OCI-M1 (cell line): ENCODE results near the gene KLHL33.
"Not testable (repeated sequence)": the region's sequence is repeated elsewhere in the genome, so short reads cannot be mapped to it uniquely, and the experiment has no call there.

ENCODE experiments used
- DNase-seq: peaks from one replicate; lab custom pipeline; 2025; lab: John Stamatoyannopoulos, UW

Gene KLHL33

GRCh38 chr14:20454516-20455354 lies 18.8 kb upstream of the KLHL33 start, which contains the start of the genes APEX1 and OSGEP:
Gene APEX1 (plus strand): TSS chr14:20455226. CDS start chr14:20455646, 420 bp downstream.
Gene OSGEP (minus strand): TSS chr14:20454812. CDS start chr14:20454683, 129 bp downstream.
- DNase-seq, result peak; percentile 98

- not testable (repeated sequence) for DNase-seq
Observed at GRCh38 chr14:20452831-20453230, 16.9 kb upstream of the KLHL33 start.

- no peak for DNase-seq
Observed at GRCh38 chr14:20446889-20447288, 10.9 kb upstream of the KLHL33 start.

GRCh38 chr14:20443650-20444049 lies 7.7 kb upstream of the KLHL33 start:
- DNase-seq, result not testable (repeated sequence)

GRCh38 chr14:20441461-20441860 lies 5.5 kb upstream of the KLHL33 start:
- DNase-seq, result no peak

- no peak for DNase-seq
Observed at GRCh38 chr14:20440882-20441281, 4.9 kb upstream of the KLHL33 start.

- no peak for DNase-seq
Observed at GRCh38 chr14:20440465-20440864, 4.5 kb upstream of the KLHL33 start.

GRCh38 chr14:20438664-20439063 lies 2.7 kb upstream of the KLHL33 start:
- DNase-seq, result no peak

GRCh38 chr14:20436363-20436755 lies 393 bp upstream of the KLHL33 start:
- no peak for DNase-seq

GRCh38 chr14:20434701-20435581 lies 1.0 kb downstream of the KLHL33 start:
- no peak for DNase-seq

- DNase-seq, result no peak
Observed at GRCh38 chr14:20429801-20430669, 5.9 kb downstream of the KLHL33 start.

- DNase-seq, result no peak
Observed at GRCh38 chr14:20428802-20429201, 7.2 kb downstream of the KLHL33 start.

GRCh38 chr14:20428010-20428365 lies 8.0 kb downstream of the KLHL33 start:
- no peak for DNase-seq

GRCh38 chr14:20427231-20428009 lies 8.5 kb downstream of the KLHL33 start:
- DNase-seq, result peak; percentile 64

GRCh38 chr14:20424851-20425250 lies 11.1 kb downstream of the KLHL33 start:
- no peak for DNase-seq

- no peak for DNase-seq
Observed at GRCh38 chr14:20422886-20423285, 13.1 kb downstream of the KLHL33 start.

GRCh38 chr14:20421267-20421666 lies 14.7 kb downstream of the KLHL33 start:
- DNase-seq, result no peak

GRCh38 chr14:20419419-20419818 lies 16.5 kb downstream of the KLHL33 start:
- DNase-seq, result no peak

- no peak for DNase-seq
Observed at GRCh38 chr14:20418501-20418909, 17.5 kb downstream of the KLHL33 start.

- DNase-seq, result no peak
Observed at GRCh38 chr14:20417250-20418186, 18.4 kb downstream of the KLHL33 start.
